NCI-H226 (cell line): Measurements from ENCODE around the gene EYA2.
A peak's percentile ranks its signal among the peaks of the same experiment; 100 is the strongest.
"Not testable (repeated sequence)": the region's sequence is repeated elsewhere in the genome, so short reads cannot be mapped to it uniquely, and the experiment has no call there.

Experiments
- DNase-seq: peaks from one replicate; pipeline ENCODE4 v3.0.0-alpha.2; 2015

The EYA2 gene

GRCh38 chr20:47191074-47191673 is 296.5 kb downstream of the EYA2 start:
- peak; percentile 51 for DNase-seq

- DNase-seq = no peak
Observed at GRCh38 chr20:47191956-47192355, 297.3 kb downstream of the EYA2 start.

- no peak for DNase-seq
Observed at GRCh38 chr20:47195573-47195972, 300.9 kb downstream of the EYA2 start.

- peak; percentile 34 for DNase-seq
Observed at GRCh38 chr20:47196091-47197081, 301.7 kb downstream of the EYA2 start.

DNA sequence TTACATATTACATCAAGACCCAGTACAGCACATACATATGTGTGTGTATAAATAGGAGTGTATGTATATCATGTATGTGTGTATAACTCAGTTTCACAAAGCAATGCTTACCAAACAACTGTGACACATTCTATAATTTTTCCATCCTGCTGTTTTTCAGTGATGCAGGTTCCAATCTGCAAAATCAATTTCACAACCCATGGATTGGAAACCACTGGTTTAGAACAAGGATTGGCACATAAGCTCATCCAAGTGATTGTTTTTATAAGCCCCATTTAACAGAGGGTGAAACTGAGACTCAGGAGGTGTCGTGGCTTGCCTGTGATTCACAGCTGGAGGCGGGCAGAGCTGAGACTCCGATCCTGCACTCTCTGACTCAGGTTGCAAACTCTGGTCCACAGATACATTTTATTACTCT is 303.6 kb downstream of the EYA2 start:
- DNase-seq = no peak

- DNase-seq = no peak
Observed at GRCh38 chr20:47198996-47199552, 304.4 kb downstream of the EYA2 start.

DNA sequence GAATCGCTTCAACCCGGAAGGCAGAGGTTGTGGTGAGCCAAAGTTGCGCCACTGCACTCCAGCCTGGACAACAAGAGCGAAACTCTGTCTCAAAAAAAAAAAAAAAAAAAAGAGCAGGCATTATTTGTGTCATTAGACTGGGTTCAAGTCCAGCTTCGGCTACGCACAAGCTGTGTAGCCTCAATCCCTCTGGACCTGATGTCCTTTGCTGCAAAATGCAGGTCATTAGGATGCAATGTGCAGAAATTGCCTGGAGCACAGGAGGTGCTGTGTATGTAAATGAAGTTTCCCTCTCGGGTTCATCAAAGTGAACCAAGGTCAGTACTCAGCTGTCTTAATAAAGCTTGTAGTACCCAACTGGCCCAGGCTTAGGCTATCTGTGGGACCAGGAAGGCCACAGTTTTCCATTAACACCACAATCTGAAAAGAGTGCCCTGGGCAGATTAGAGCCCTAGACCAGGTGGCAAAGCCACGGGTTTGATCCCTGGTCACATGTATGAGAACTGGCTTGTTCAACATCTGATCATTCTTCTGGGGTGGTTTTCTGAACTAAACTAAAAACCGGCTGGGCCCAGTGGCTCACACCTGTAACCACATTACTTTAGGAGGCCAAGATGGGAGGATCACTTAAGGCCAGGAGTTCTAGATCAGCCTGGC is 306.6 kb downstream of the EYA2 start:
- DNase-seq = no peak

- DNase-seq = no peak
Observed at GRCh38 chr20:47202733-47203667, 308.4 kb downstream of the EYA2 start.

DNA sequence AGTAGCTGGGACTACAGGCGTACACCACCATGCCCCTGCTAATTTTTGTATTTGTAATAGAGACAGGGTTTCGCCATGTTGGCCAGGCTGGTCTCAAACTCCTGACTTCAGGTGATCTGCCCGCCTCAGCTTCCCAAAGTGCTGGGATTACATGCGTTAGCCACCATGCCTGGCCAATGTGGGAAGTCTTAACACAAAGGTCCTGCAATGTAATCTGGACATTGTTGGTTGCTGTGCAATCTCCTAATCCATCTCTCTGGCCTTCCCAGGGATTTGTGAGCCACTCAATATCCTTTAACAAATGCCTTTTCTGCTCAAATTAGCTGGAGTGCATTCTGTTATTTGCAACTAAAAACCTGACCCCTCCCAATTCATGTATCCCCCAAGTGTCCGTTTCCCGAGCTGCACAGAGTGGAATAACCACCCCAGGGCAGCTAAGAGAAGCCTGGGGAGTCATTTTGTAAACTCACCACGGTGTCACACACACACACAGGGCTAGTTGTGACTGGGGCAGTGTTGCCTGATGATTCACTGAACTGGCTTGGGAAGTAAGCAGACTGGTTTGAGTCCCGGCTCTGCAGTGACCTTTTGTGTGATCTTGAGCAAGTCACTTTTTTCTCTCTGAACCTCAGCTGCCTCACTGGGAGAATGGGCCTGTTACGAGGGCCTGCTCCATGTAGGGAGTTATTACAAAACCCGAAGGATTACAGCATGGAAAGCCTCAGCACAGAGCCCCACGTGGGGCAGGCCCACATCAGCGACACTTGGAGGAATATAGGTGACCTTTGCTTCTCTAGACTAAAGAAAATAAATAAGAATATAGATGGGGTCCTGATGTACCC is 309.6 kb downstream of the EYA2 start:
- DNase-seq = no peak

DNA sequence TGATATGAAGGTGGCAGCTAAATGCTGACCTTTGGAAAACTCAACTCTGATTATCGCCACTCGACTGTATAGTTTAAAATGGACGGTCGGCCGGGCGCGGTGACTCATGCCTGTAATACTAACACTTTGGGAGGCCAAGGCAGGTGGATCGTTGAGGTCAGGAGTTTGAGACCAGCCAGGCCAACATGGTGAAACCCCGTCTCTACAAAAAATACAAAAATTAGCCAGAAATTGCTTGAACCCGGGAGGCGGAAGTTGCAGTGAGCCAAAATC is 310.1 kb downstream of the EYA2 start:
- not testable (repeated sequence) for DNase-seq

- peak; percentile 61 for DNase-seq
Observed at GRCh38 chr20:47205577-47206123, 311.0 kb downstream of the EYA2 start.

- not testable (repeated sequence) for DNase-seq
Observed at GRCh38 chr20:47206552-47206951, 311.9 kb downstream of the EYA2 start.

DNA sequence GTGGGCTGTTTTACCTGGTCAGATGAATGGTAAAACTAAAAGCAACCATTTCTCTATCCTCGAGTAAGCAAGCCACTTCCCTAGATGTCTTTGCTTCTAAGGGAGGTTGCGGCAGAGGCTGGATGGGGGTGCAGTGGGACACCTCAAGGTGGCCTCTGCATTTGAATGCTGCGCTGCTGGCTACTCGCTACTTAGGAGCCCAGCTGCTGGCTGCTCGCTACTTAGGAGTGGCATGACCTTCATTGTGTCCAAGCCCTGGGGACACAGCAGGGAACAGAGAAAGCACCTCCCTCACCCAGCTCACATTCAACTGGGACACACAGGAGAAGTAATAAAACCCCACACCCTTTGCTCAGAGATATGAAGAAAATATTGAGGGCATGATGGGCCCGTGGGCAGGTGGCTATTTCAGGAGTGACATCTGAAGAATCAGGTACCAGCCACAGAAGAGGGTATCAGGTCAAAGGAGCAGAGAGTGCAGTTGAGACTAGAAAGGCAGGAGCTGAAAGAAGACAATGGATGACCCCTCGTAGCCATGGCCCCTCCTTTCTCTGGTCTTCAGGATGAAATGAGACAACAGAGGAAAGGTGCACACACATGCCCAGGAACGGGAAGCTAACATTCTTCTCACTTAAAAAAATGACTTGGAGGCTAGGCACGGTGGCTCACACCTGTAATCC is 312.5 kb downstream of the EYA2 start:
- no peak for DNase-seq

DNA sequence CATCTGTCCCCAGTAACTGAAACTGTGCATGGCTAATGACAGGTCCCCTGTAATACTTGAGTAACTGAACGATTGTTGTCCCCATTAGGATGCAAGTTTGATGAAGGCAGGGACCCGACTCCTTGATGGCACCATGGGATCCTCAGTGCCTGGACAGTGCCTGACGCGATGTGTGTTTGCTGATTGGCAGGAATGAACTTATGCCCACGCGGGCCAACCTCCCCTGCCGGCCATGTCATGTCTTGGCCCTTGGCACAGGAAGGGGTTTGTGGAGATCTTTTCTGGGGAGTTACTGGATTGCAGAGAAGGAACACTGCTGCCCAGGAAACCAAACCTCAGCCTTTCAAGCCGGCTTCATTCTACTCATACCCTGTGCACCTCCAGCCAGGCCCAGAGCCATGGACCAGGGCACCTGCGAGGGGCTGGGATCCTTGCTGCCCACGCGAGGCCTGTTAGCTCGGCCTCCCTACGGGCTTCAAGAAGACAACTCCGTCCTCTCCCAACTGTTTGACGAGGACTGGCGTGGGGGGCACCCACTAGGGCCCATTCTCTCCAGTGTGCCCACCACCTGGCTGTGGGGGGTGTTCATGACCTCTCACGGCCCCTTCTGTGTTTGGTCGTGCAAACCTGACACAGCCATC is 314.0 kb downstream of the EYA2 start:
- no peak for DNase-seq

DNA sequence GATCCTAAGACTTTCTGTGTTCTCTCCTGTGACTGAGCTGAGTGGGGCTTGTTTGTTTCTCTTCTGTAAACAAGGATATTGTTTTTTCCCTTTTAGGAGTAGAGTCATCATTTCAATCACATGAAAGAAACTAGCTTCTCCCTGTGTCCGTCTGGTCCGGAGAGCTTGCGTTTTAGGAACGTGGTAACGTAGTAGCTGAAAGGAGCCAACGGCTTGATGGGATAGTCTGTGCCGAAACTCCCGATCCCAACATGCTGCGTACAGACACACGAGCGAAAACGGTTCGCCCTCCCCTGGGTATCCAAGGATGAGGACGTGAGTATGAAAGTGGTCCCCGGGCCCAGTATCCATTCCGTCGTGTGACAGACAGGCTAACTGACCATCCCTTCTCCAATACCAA is 315.3 kb downstream of the EYA2 start:
- DNase-seq = no peak

GRCh38 chr20:47210470-47210869 is 315.8 kb downstream of the EYA2 start:
- DNase-seq = no peak

GRCh38 chr20:47211036-47211435 is 316.4 kb downstream of the EYA2 start:
- DNase-seq = no peak

DNA sequence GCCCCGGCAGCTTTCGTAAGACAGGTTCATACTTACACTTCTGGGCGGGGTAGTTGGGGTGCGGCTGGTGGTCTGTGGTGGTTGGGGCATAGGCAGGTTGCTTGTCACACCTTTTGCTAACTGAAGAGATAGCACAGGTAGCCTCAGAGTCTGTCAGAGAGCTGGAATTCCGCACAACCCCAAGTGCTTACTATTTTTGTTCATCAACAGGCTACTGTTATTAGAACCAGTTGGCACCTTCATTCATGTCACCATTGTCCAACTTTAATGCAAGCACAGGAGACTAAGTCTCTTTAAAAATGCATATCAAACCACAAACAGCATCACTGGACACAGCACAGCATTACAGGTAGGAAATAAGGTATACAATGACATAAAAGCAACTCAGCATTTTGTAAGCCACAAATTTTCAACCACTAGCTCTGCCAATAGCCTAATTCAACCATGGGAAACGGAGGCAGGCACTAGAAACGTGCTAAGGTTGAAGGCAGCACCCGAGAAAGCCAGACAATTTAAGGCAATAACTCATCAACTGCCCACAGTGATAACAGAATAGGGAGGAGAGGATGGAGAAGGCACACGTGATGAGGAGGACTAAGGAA is 318.1 kb downstream of the EYA2 start:
- no peak for DNase-seq

DNA sequence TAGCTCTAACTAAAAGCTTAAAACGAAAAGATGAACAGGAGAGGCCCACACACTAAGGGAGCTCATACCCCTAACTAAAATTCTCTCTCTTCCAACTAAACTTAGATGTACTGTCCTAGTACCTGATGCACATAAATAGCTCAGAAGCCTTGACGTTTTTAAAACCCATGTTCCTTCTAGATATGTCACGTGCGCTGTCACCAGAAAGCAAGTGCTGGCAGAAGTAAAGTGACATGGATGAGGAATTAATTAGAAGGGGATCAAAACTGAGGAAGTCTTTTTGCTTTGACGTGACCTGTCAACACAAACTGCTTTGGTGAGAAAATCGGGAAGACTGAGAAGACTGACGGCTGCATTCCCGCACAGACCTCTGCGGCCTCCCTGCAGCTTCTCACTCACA is 319.3 kb downstream of the EYA2 start:
- no peak for DNase-seq
